Hair follicle dermal papilla cell (primary cell): ENCODE results near the gene LARGE1. TPM values are rescaled to one million over a fixed set of nuclear protein-coding genes. Genes with fewer than 3 reads are reported as not detected.

Experiments
- small RNA-seq: library from RNA; depleted of rRNA; stranded (forward); fragments of <200 nt; gene quantifications from one replicate; pipeline ENCODE3, GENCODE V24; 2012
- total RNA-seq: library from RNA; depleted of rRNA; stranded (reverse); fragments of >200 nt; gene quantifications from 2 replicates; pipeline ENCODE4 v1.2.3, GENCODE V29; 2012

LARGE1 gene
- 9.0 and 9.7 TPM in 2 replicates for total RNA-seq

GRCh38 chr22:33920197-33920540 is at the start of gene LARGE1:
Gene LARGE1, minus strand, starts transcription at chr22:33920476.

Small RNA genes within 50 kb of the gene (small RNA-seq; reads per million reads assigned to genes)
- gene MIR4764 (not detected), gene SNORA50B (not detected)
